NB4 (cell line): ENCODE data around the gene CALCR.

Source experiments
- CTCF ChIP-seq: IDR thresholded peaks from one replicate; pipeline ENCODE4 v1.5.1; 2012; ENCODE audit warnings: low read depth, low read length
- MAX ChIP-seq: IDR thresholded peaks from 2 replicates; pipeline ENCODE4 v1.6.1; 2011; ENCODE audit warnings: low read depth, low read length
- MYC ChIP-seq: IDR thresholded peaks from 2 replicates; pipeline ENCODE4 v1.6.1; 2011; ENCODE audit warnings: low read depth, low read length
- POLR2A ChIP-seq: IDR thresholded peaks from 2 replicates; pipeline ENCODE4 v1.6.1; 2011; ENCODE audit warnings: mild to moderate bottlenecking; ENCODE audit not compliant: insufficient read length; ENCODE audit errors: extremely low read depth

DNA sequence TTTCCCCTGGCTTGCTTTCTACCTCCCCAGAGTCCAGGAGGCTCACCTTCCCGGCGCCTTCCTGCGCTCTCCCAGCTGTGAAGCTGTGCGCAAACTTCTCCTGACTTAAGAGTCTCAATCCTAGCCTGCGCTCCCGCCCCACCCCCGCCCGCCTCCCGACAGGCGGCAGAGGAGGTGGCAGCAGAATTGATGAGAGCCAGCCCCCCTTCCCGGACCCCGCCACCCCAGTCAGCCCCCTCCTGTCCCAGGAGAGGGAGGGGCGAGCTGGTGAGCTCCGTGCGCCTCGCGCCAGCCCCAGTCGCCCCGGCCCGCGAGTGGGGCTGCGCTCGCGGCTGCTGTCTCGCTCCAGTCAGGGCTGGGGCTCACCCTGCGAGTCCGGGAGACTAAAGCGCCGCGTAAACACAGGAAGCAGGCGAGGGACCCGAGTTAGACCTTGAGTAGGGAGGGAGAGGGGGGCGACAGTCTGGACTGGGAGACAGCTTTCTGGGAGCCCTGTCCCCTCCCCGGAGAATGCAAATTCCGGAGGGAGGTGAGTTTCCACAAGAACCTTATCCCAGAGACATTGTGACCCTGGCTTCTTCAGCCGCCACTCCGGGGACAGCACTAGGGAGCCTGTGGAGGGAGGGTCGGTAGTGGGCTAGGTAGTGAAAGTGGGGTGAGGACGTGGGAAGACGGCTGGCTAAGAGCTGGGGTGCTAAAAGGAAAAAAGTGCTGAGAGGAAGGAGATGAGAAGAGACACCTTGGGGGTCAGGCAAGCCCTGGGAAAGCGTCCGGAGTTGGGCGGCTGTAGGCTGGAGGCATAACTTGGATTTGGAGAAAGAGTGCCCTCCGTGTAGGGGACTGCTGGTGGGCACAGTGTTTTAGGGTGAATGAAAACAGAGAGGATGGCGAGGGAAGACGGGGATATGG lies at the start of gene CALCR:
- TF ChIP-seq CTCF: no peak
- no peak for TF ChIP-seq POLR2A
- TF ChIP-seq MAX: no peak
- no peak for TF ChIP-seq MYC
